HCT116 (cell line): ENCODE measurements around the gene CTAGE8.
"Not testable (repeated sequence)": the region's sequence is repeated elsewhere in the genome, so short reads cannot be mapped to it uniquely, and the experiment has no call there.

Source experiments
- CTCF ChIP-seq, 3 experiments: fragments of 200-600 bp in 1 of 3; sonication (generic) in 1 of 3; IDR thresholded peaks in 2 of 3; conservative IDR thresholded peaks in 1 of 3; 2 replicates each; pipeline ENCODE4 v1.5.1; 2012 to 2017; ENCODE audit warnings: low read depth in 2 of 3, low read length in 2 of 3, antibody characterized with exemption in 1 of 3, borderline replicate concordance in 1 of 3, control low read depth in 1 of 3, mild to moderate bottlenecking in 1 of 3, mixed read lengths in 1 of 3, mixed run types in 1 of 3, moderate library complexity in 1 of 3; ENCODE audit not compliant: insufficient read depth in 1 of 3
- EGR1 ChIP-seq: IDR thresholded peaks from 2 replicates; pipeline ENCODE4 v1.6.1; 2012; ENCODE audit warnings: low read depth
- EZH2 ChIP-seq: fragments of 200-600 bp; sonication (generic); IDR thresholded peaks from 2 replicates; pipeline ENCODE4 v1.6.1; 2017; ENCODE audit warnings: antibody characterized with exemption, mixed run types
- JUND ChIP-seq: IDR thresholded peaks from 2 replicates; pipeline ENCODE4 v1.6.1; 2012
- POLR2A ChIP-seq: IDR thresholded peaks from 2 replicates; pipeline ENCODE4 v1.7.0; 2011; ENCODE audit warnings: borderline replicate concordance; ENCODE audit not compliant: insufficient read depth, insufficient read length; ENCODE audit errors: extremely low read depth
- POLR2AphosphoS5 ChIP-seq: IDR thresholded peaks from 2 replicates; pipeline ENCODE4 v1.6.1; 2011; ENCODE audit warnings: mild to moderate bottlenecking, low read depth, low read length, moderate library complexity
- REST ChIP-seq: IDR thresholded peaks from 2 replicates; pipeline ENCODE4 v1.6.1; 2012; ENCODE audit warnings: low read depth
- SRF ChIP-seq: IDR thresholded peaks from 2 replicates; pipeline ENCODE4 v1.6.1; 2012; ENCODE audit warnings: low read depth
- YY1 ChIP-seq: IDR thresholded peaks from 2 replicates; pipeline ENCODE4 v1.6.1; 2011; ENCODE audit warnings: low read length, low read depth, moderate library complexity, mild to moderate bottlenecking; ENCODE audit not compliant: insufficient replicate concordance; ENCODE audit errors: extremely low read depth
- ZBTB33 ChIP-seq: IDR thresholded peaks from 2 replicates; pipeline ENCODE4 v1.6.1; 2011; ENCODE audit warnings: mild to moderate bottlenecking, low read length, moderate library complexity; ENCODE audit not compliant: insufficient replicate concordance; ENCODE audit errors: extremely low read depth
- ZNF274 ChIP-seq: fragments of 200-500 bp; sonication (Bioruptor generic); IDR thresholded peaks from 2 replicates; pipeline ENCODE4 v1.6.1; 2014; ENCODE audit warnings: mild to moderate bottlenecking, low read depth, low read length, inconsistent platforms

- not testable (repeated sequence) for TF ChIP-seq ZBTB33; EGR1; REST; CTCF (IDR thresholded peaks at IDR 0.05 in 2 of 3, conservative IDR thresholded peaks at IDR 0.05 in 1 of 3; ENCODE audit: borderline replicate concordance in 1 of 3, insufficient read depth in 1 of 3, low read depth in 2 of 3, low read length in 2 of 3); YY1; ZNF274; EZH2; SRF; POLR2A; POLR2AphosphoS5; JUND
Observed at GRCh38 chr7:144233039-144233438, 36.0 kb downstream of the CTAGE8 start.
